ENCODE measurements around the gene DTNA.
"Not testable (repeated sequence)": the region's sequence is repeated elsewhere in the genome, so short reads cannot be mapped to it uniquely, and the experiment has no call there.

Gene DTNA

DNA sequence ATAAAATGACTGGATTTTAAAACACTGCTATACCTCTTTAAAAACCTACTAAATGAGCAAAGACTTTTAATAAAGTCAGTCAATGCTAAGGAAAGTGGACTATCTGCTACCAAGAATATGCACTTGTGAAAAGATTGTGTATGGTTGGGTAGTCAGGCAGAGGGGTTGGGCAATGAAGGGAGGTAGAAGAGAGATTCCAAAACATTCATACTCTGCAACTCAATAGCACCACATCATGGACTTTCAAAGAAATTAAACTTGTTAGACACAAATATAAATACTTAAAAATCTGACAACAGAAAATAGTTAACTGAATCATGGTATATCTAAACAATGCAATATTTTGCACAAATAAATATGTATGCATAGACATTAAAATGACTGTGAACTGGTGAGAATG lies 191.2 kb downstream of the DTNA start:
- Histone ChIP-seq H3F3A (ENCODE audit: control insufficient read depth, insufficient read depth) (no peaks in the 10 kb centered on the region), H3K9me3 (ENCODE audit: control insufficient read depth, insufficient read depth, low read length) (no peaks in the 10 kb centered on the region), H3K79me2 (ENCODE audit: control insufficient read depth, low read length) (no peaks in the 10 kb centered on the region), H4K20me1 (ENCODE audit: control insufficient read depth, insufficient read depth, low read depth, low read length) (no peaks in the 10 kb centered on the region), H3K27me3 (ENCODE audit: control insufficient read depth, low read length) (no peaks in the 10 kb centered on the region), H3K9me2 (replicated peaks; ENCODE audit: control insufficient read depth, low read length) (no peaks in the 10 kb centered on the region), H3K4me2 (ENCODE audit: low read length) (no peak overlapping the region), H3K4me3 (ENCODE audit: low read length) (no peak overlapping the region), H3K27ac (ENCODE audit: low read depth, low read length) (no peak overlapping the region), H3K4me1 (ENCODE audit: control insufficient read depth, low read length) (no peaks in the 10 kb centered on the region), H3K36me3 (ENCODE audit: control insufficient read depth, low read length) (no peaks in the 10 kb centered on the region)
- TF ChIP-seq, protein P1, sequence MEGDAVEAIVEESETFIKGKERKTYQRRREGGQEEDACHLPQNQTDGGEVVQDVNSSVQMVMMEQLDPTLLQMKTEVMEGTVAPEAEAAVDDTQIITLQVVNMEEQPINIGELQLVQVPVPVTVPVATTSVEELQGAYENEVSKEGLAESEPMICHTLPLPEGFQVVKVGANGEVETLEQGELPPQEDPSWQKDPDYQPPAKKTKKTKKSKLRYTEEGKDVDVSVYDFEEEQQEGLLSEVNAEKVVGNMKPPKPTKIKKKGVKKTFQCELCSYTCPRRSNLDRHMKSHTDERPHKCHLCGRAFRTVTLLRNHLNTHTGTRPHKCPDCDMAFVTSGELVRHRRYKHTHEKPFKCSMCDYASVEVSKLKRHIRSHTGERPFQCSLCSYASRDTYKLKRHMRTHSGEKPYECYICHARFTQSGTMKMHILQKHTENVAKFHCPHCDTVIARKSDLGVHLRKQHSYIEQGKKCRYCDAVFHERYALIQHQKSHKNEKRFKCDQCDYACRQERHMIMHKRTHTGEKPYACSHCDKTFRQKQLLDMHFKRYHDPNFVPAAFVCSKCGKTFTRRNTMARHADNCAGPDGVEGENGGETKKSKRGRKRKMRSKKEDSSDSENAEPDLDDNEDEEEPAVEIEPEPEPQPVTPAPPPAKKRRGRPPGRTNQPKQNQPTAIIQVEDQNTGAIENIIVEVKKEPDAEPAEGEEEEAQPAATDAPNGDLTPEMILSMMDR (IDR thresholded peaks at IDR 0.05; ENCODE audit: low read depth, low read length, poor library complexity, severe bottlenecking) = no peak
- TF ChIP-seq EZH2phosphoT487 (IDR thresholded peaks at IDR 0.05; ENCODE audit: borderline replicate concordance, low read length) = no peak

DNA sequence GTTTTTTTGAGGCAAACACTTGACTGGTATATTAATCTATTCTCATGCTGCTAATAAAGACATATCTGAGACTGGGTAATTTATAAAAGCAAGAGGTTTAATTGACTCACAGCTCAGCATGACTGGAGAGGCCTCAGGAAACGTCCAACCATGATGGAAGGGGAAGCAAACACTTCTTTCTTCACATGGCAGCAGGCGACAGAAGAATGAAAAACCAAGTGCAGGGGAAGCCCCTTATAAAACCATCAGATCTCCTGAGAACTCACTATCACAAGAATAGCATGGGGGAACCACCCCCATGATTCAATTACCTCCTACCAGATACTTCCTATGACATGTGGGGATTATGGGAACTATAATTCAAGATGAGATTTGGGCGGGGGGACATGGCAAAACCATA lies 194.9 kb downstream of the DTNA start:
- Histone ChIP-seq H3K4me1 (ENCODE audit: control insufficient read depth, low read length) (no peaks in the 10 kb centered on the region), H3K36me3 (ENCODE audit: control insufficient read depth, low read length) (no peaks in the 10 kb centered on the region), H3K9me3 (ENCODE audit: control insufficient read depth, insufficient read depth, low read length) (no peaks in the 10 kb centered on the region), H3K4me2 (ENCODE audit: low read length) (no peak overlapping the region), H3K9me2 (replicated peaks; ENCODE audit: control insufficient read depth, low read length) (no peaks in the 10 kb centered on the region), H3K4me3 (ENCODE audit: low read length) (no peak overlapping the region), H3F3A (ENCODE audit: control insufficient read depth, insufficient read depth) (no peaks in the 10 kb centered on the region), H3K27ac (ENCODE audit: low read depth, low read length) (no peak overlapping the region), H3K27me3 (ENCODE audit: control insufficient read depth, low read length) (peaks cover 4% of the 10 kb centered on the region; the same call in 1 of the 2 replicates), H3K79me2 (ENCODE audit: control insufficient read depth, low read length) (no peaks in the 10 kb centered on the region), H4K20me1 (ENCODE audit: control insufficient read depth, insufficient read depth, low read depth, low read length) (no peaks in the 10 kb centered on the region)
- TF ChIP-seq, protein P1 (IDR thresholded peaks at IDR 0.05; ENCODE audit: low read depth, low read length, poor library complexity, severe bottlenecking) = no peak
- no peak for TF ChIP-seq EZH2phosphoT487 (IDR thresholded peaks at IDR 0.05; ENCODE audit: borderline replicate concordance, low read length)

DNA sequence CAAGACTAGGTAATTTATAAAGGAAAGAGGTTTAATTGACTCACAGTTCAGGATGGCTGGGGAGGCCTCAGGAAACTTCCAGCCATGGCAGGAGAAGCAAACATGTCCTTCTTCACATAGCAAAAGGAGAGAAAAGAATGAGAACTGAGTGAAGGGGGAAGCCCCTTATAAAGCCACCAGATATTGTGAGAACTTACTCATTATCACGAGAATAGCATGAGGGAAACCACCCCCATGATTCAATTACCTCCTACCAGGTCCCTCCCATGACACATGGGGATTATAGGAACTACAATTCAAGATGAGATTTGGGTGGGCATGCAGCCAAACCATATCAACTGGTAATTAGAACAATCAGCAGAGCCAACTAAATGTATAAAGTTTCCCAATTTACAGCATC lies 196.9 kb downstream of the DTNA start:
- not testable (repeated sequence) for H3K4me3 ChIP-seq (ENCODE audit: low read length); H3K4me1 ChIP-seq (ENCODE audit: control insufficient read depth, low read length); H3K79me2 ChIP-seq (ENCODE audit: control insufficient read depth, low read length); H3F3A ChIP-seq (ENCODE audit: control insufficient read depth, insufficient read depth); H3K27ac ChIP-seq (ENCODE audit: low read depth, low read length); H3K27me3 ChIP-seq (ENCODE audit: control insufficient read depth, low read length); H4K20me1 ChIP-seq (ENCODE audit: control insufficient read depth, insufficient read depth, low read depth, low read length); H3K4me2 ChIP-seq (ENCODE audit: low read length); H3K9me2 ChIP-seq (replicated peaks; ENCODE audit: control insufficient read depth, low read length); H3K9me3 ChIP-seq (ENCODE audit: control insufficient read depth, insufficient read depth, low read length); H3K36me3 ChIP-seq (ENCODE audit: control insufficient read depth, low read length)

DNA sequence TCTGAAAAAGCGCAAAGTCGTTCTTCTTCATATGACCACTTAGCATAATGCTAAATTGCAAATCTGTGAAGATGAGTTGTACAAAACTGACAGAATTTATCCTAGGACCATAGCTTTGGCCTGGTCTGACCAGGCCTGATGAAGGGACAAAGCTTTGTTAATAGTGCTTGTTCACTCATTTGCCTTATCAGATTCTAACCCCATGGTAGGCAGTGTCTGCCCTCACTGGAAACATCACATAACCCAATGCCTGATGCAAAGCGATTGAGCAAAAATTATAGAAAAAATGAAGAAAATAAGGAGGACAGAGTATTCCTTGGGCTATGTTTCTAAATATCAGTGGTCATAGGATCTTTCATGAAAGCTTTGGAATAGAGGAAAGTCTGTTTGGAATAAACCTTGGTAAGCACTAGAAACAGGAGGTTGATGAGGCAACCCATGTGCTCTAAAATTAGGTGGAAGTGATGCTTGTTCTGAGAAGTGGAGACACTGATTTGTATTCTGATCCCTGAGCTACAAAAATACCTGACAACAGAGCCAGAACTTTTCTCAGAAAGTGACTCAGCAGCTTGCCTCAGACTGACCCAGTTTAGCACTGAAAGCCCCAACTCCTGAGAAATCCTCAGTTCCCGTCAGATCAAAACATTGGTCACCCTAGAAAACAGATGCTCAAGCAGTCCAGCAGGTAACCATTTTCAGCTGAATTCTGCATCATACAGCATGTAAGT lies 199.7 kb downstream of the DTNA start:
- H4K20me1 ChIP-seq (ENCODE audit: control insufficient read depth, insufficient read depth, low read depth, low read length) = no peaks in the 10 kb centered on the region

More for the DNA sequence above, 199.7 kb downstream of the DTNA start:
- H3K9me2 ChIP-seq (replicated peaks; ENCODE audit: control insufficient read depth, low read length) = no peaks in the 10 kb centered on the region
- TF ChIP-seq EZH2phosphoT487 (IDR thresholded peaks at IDR 0.05; ENCODE audit: borderline replicate concordance, low read length) = no peak
- TF ChIP-seq, protein P1 (IDR thresholded peaks at IDR 0.05; ENCODE audit: low read depth, low read length, poor library complexity, severe bottlenecking) = no peak
- no peak overlapping the region for H3K4me2 ChIP-seq (ENCODE audit: low read length)
- no peaks in the 10 kb centered on the region for H3K4me1 ChIP-seq (ENCODE audit: control insufficient read depth, low read length)
- H3K27me3 ChIP-seq (ENCODE audit: control insufficient read depth, low read length) = peaks cover 6% of the 10 kb centered on the region
- H3K79me2 ChIP-seq (ENCODE audit: control insufficient read depth, low read length) = no peaks in the 10 kb centered on the region
- no peak overlapping the region for H3K4me3 ChIP-seq (ENCODE audit: low read length)
- H3K27ac ChIP-seq (ENCODE audit: low read depth, low read length) = no peak overlapping the region
- no peaks in the 10 kb centered on the region for H3F3A ChIP-seq (ENCODE audit: control insufficient read depth, insufficient read depth)
- no peaks in the 10 kb centered on the region for H3K9me3 ChIP-seq (ENCODE audit: control insufficient read depth, insufficient read depth, low read length)
- H3K36me3 ChIP-seq (ENCODE audit: control insufficient read depth, low read length) = no peaks in the 10 kb centered on the region

All from DOHH2 (cell line).